AG04449 (cell line): ENCODE results near the gene GALNTL6.

Experiments
- CTCF ChIA-PET: fragments of 350-600 bp; formaldehyde crosslinking; extraction: SDS; loops from one replicate; lab custom pipeline; 2021; ENCODE audit warnings: antibody characterized with exemption; lab: Yijun Ruan, JAX
- POLR2A ChIA-PET: fragments of 400-600, 350-600 bp; formaldehyde crosslinking; extraction: SDS; loops from one replicate; lab custom pipeline; 2020; ENCODE audit warnings: antibody characterized with exemption, inconsistent platforms; lab: Yijun Ruan, JAX
- DNase-seq: peaks from one replicate; pipeline ENCODE4 v3.0.0-alpha.2; 2010; ENCODE audit warnings: low read depth, low spot score
- H3K4me3 ChIP-seq: 2 replicates; pipeline ENCODE4 v1.5.1; 2011; ENCODE audit warnings: low read depth, mild to moderate bottlenecking, control low read depth, low read length
- TF ChIP-seq, protein P1 (sequence below): IDR thresholded peaks from one replicate; pipeline ENCODE4 v1.5.1; 2011; ENCODE audit warnings: mild to moderate bottlenecking, moderate library complexity, low read length, control low read depth, inconsistent platforms; ENCODE audit not compliant: insufficient read depth; ENCODE audit errors: missing control alignments

The GALNTL6 gene

GRCh38 chr4:173056710-173057109, 1243.5 kb downstream of the GALNTL6 start:
- DNase-seq = no peak
- CTCF ChIA-PET = interaction anchor here (0.6 to 1.0 kb wide), 2 partner anchors 64 to 201 kb away, joined by 3 read pairs; no protein-coding TSS in a partner anchor
- no peak overlapping the region for H3K4me3 ChIP-seq
- POLR2A ChIA-PET = no interaction called here
- TF ChIP-seq, protein P1, sequence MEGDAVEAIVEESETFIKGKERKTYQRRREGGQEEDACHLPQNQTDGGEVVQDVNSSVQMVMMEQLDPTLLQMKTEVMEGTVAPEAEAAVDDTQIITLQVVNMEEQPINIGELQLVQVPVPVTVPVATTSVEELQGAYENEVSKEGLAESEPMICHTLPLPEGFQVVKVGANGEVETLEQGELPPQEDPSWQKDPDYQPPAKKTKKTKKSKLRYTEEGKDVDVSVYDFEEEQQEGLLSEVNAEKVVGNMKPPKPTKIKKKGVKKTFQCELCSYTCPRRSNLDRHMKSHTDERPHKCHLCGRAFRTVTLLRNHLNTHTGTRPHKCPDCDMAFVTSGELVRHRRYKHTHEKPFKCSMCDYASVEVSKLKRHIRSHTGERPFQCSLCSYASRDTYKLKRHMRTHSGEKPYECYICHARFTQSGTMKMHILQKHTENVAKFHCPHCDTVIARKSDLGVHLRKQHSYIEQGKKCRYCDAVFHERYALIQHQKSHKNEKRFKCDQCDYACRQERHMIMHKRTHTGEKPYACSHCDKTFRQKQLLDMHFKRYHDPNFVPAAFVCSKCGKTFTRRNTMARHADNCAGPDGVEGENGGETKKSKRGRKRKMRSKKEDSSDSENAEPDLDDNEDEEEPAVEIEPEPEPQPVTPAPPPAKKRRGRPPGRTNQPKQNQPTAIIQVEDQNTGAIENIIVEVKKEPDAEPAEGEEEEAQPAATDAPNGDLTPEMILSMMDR = no peak

GRCh38 chr4:173057442-173057841, 1244.2 kb downstream of the GALNTL6 start:
- no peak for DNase-seq
- ChIA-PET POLR2A (no interaction called here), CTCF (interaction anchor here (1.3 kb wide), 1 partner anchor 44 kb away, joined by 3 read pairs; no protein-coding TSS in a partner anchor)
- no peak overlapping the region for H3K4me3 ChIP-seq
- TF ChIP-seq, protein P1 = no peak

DNA sequence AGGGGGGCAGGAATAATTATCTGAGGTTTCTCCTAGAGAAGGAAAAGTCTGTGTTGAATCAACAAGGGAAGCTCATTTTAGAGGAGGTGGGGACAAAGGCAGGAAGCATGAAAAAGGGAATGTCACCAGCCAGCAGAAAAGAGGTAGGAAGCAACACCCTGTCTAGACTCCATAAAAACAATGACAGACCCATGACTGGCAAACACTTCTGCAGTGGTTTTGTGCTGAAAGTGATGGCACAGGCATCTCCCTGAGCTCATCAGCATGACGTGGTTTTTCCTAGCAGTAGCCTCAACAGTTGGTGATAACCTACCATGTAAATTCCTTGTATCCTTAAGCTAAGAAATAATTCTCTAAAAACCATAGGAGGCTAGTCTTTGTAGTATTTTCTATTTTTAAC, 1244.7 kb downstream of the GALNTL6 start:
- CTCF ChIA-PET = interaction anchor here (1.3 kb wide), 1 partner anchor 44 kb away, joined by 3 read pairs; no protein-coding TSS in a partner anchor
- POLR2A ChIA-PET = no interaction called here
- H3K4me3 ChIP-seq = no peak overlapping the region
- no peak for DNase-seq
- TF ChIP-seq, protein P1 = no peak

DNA sequence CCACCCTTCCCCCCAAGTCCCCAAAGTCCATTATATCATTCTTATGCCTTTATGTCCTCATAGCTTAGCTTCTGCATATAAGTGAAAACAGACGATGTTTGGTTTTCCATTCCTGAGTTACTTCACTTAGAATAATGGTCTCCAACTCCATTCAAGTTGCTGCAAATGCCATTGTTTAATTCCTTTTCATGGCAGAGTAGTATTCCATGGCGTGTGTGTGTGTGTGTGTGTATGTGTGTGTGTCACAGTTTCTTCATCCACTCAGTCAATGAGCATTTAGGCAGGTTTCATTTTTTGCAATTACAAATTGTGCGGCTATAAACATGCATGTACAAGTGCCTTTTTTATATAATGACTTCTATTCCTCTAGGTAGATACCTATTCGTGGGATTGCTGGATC, 1248.0 kb downstream of the GALNTL6 start:
- ChIA-PET POLR2A (no interaction called here), CTCF (no interaction called here)
- no peak for DNase-seq
- TF ChIP-seq, protein P1 = no peak
- no peak overlapping the region for H3K4me3 ChIP-seq

DNA sequence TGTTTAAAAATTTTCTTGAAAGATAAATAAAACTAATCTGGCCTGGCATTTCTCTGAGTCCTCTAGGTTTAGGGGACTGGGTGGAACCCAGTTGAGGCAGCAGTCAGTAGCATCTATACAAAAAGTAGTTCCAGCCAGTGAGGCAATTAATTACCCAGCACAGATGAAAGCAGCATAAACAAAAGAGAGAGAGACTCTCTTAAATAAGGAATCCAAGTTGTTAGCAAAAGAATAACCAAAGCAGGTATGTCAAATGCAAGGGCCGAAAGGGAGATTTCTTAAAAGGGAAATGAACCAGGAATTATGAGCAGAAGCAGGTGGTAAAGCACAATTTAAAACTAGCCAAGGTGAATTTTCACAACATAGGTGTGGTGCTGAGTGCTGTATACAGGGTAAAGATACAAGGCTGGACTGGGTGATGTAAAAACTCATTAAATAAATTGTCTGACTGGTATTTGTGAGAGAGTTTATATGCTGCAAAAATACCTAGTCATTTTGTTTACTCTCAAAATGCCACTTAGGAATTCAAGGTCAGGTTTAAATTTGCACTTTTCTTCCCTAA, 1260.8 kb downstream of the GALNTL6 start:
- ChIA-PET POLR2A (no interaction called here), CTCF (no interaction called here)
- no peak overlapping the region for H3K4me3 ChIP-seq
- DNase-seq = no peak
- TF ChIP-seq, protein P1 = no peak

DNA sequence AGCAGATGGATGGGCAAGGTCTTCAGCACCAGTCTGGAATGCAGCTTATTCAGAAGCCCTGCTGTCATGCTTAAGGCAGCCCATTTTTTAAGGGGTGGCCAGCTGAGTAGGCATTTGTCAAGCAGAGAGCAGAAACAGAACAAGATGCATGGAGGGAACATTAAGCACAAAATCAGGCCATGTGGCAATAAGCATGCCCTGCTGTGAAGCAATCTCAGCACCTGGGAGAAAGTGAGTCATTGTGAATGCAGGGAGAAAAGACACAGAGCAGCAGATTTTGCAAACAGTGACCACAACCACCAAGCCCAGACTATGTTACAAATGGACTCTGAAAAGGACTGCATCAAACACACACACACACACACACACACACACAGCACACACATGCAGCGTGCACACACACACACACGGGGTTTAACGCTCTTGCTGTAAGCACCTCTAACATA, 1261.3 kb downstream of the GALNTL6 start:
- TF ChIP-seq, protein P1 = no peak
- ChIA-PET POLR2A (no interaction called here), CTCF (no interaction called here)
- H3K4me3 ChIP-seq = no peak overlapping the region
- DNase-seq = no peak
